IMR-90 (cell line): ENCODE measurements around the gene NLGN1. TPM values are rescaled to one million over a fixed set of nuclear protein-coding genes. Genes with fewer than 3 reads are reported as not detected.

Experiments
- ATAC-seq: fragments of 200-7000 bp; cut with Tn5 transposase; 2 replicates; pipeline ENCODE4 v1.9.1; 2020; ENCODE audit warnings: low read depth, mild to moderate bottlenecking, moderate library complexity
- BruUV-seq: library from RNA; stranded (reverse); fragments of 400-500 nt; replicated peaks from 2 replicates; lab custom pipeline; 2021; lab: Mats Ljungman, UMichigan
- CTCF ChIA-PET: fragments of 300-600 bp; formaldehyde crosslinking; extraction: SDS; loops from one replicate; lab custom pipeline; 2021; ENCODE audit warnings: antibody characterized with exemption; lab: Yijun Ruan, JAX
- POLR2A ChIA-PET: fragments of 300-600 bp; sonication (Branson Sonifier 250); formaldehyde crosslinking; loops from one replicate; lab custom pipeline; 2022; ENCODE audit warnings: antibody characterized with exemption; ENCODE audit not compliant: unreplicated experiment; lab: Charles Lee
- DNase-seq: peaks from one replicate; pipeline ENCODE4 v3.0.0; 2013
- H2AFZ ChIP-seq: replicated peaks from 2 replicates; pipeline ENCODE3; 2013; ENCODE audit warnings: low read length, mild to moderate bottlenecking; ENCODE audit not compliant: poor library complexity
- H2AK5ac ChIP-seq: 2 replicates; pipeline ENCODE4 v1.6.1; 2013; ENCODE audit warnings: low read depth, low read length, inconsistent platforms
- H2AK9ac ChIP-seq: replicated peaks from 2 replicates; pipeline ENCODE3; 2013; ENCODE audit warnings: mild to moderate bottlenecking, low read depth, low read length, moderate library complexity; ENCODE audit not compliant: poor library complexity
- H2BK120ac ChIP-seq: 2 replicates; pipeline ENCODE4 v1.6.1; 2013; ENCODE audit warnings: low read depth, low read length, inconsistent platforms
- H2BK15ac ChIP-seq: 3 replicates; pipeline ENCODE4 v1.6.1; 2013; ENCODE audit warnings: low read depth, low read length, inconsistent platforms
- H2BK20ac ChIP-seq: 2 replicates; pipeline ENCODE4 v1.6.1; 2013; ENCODE audit warnings: low read depth, mild to moderate bottlenecking, inconsistent platforms, low read length, moderate library complexity
- H2BK5ac ChIP-seq: 2 replicates; pipeline ENCODE4 v1.6.1; 2013; ENCODE audit warnings: mild to moderate bottlenecking, low read depth, low read length, inconsistent platforms; ENCODE audit not compliant: poor library complexity, severe bottlenecking
- H3K14ac ChIP-seq: replicated peaks from 2 replicates; pipeline ENCODE4 v1.6.1; 2013; ENCODE audit warnings: low read depth, low read length, inconsistent platforms
- H3K18ac ChIP-seq: 2 replicates; pipeline ENCODE4 v1.6.1; 2013; ENCODE audit warnings: low read depth, low read length, control low read depth
- H3K23ac ChIP-seq: 2 replicates; pipeline ENCODE4 v1.6.1; 2013; ENCODE audit warnings: low read depth, low read length, inconsistent platforms
- H3K27ac ChIP-seq: 2 replicates; pipeline ENCODE4 v1.5.1; 2013; ENCODE audit warnings: mild to moderate bottlenecking, control low read depth, low read length; ENCODE audit not compliant: insufficient read depth
- H3K27me3 ChIP-seq: 2 replicates; pipeline ENCODE4 v1.6.1; 2013; ENCODE audit warnings: low read length; ENCODE audit not compliant: control insufficient read depth, insufficient read depth
- H3K36me3 ChIP-seq: 2 replicates; pipeline ENCODE4 v1.6.1; 2013; ENCODE audit warnings: low read length, mixed read lengths; ENCODE audit not compliant: control insufficient read depth, insufficient read depth
- H3K4ac ChIP-seq: 2 replicates; pipeline ENCODE4 v1.6.1; 2013; ENCODE audit warnings: low read depth, low read length, inconsistent platforms
- H3K4me1 ChIP-seq: 2 replicates; pipeline ENCODE4 v1.6.1; 2013; ENCODE audit warnings: low read length, mixed read lengths; ENCODE audit not compliant: control insufficient read depth, insufficient read depth
- H3K4me2 ChIP-seq: 2 replicates; pipeline ENCODE4 v1.6.1; 2013; ENCODE audit warnings: low read depth, mild to moderate bottlenecking, control low read depth, low read length, moderate library complexity
- H3K4me3 ChIP-seq: 2 replicates; pipeline ENCODE4 v1.5.1; 2013; ENCODE audit warnings: low read depth, mild to moderate bottlenecking, control low read depth, low read length, moderate library complexity; ENCODE audit not compliant: insufficient read depth
- H3K56ac ChIP-seq: 2 replicates; pipeline ENCODE4 v1.6.1; 2013; ENCODE audit warnings: low read length, inconsistent platforms; ENCODE audit not compliant: insufficient read depth; ENCODE audit errors: extremely low read depth
- H3K79me1 ChIP-seq, 2 experiments: 2 replicates each; pipeline ENCODE4 v1.6.1; 2013; ENCODE audit warnings: low read length in 2 of 2, inconsistent platforms in 1 of 2, low read depth in 1 of 2
- H3K9ac ChIP-seq: 2 replicates; pipeline ENCODE4 v1.6.1; 2013; ENCODE audit warnings: low read depth, low read length, control low read depth
- H3K9me1 ChIP-seq: 2 replicates; pipeline ENCODE4 v1.6.1; 2013; ENCODE audit warnings: low read length, inconsistent platforms; ENCODE audit not compliant: insufficient read depth
- H3K9me3 ChIP-seq: 2 replicates; pipeline ENCODE4 v1.6.1; 2013; ENCODE audit warnings: low read length; ENCODE audit not compliant: control insufficient read depth, insufficient read depth
- H4K20me1 ChIP-seq: 2 replicates; pipeline ENCODE4 v1.6.1; 2013; ENCODE audit warnings: low read length, inconsistent platforms; ENCODE audit not compliant: insufficient read depth
- H4K5ac ChIP-seq: 2 replicates; pipeline ENCODE4 v1.6.1; 2013; ENCODE audit warnings: mild to moderate bottlenecking, low read depth, low read length, control low read depth
- H4K8ac ChIP-seq, 2 experiments: 2 replicates each; pipeline ENCODE4 v1.6.1; 2013; ENCODE audit warnings: low read depth in 2 of 2, low read length in 2 of 2, control low read depth in 1 of 2, inconsistent platforms in 1 of 2
- H4K91ac ChIP-seq: 2 replicates; pipeline ENCODE4 v1.6.1; 2013; ENCODE audit warnings: low read depth, low read length, inconsistent platforms; ENCODE audit not compliant: insufficient read depth
- BHLHE40 ChIP-seq: fragments of 150-350 bp; IDR thresholded peaks from 2 replicates; pipeline ENCODE4 v1.6.1; 2016; ENCODE audit warnings: mild to moderate bottlenecking, low read depth, low read length
- CEBPB ChIP-seq: IDR thresholded peaks from 2 replicates; pipeline ENCODE4 v1.6.1; 2012; ENCODE audit warnings: low read depth, low read length, improper control_type of control experiment
- CHD1 ChIP-seq: IDR thresholded peaks from 2 replicates; pipeline ENCODE4 v1.6.1; 2012; ENCODE audit warnings: low read depth, low read length, improper control_type of control experiment
- CTCF ChIP-seq: conservative IDR thresholded peaks from 2 replicates; pipeline ENCODE4 v1.5.1; 2012; ENCODE audit warnings: mild to moderate bottlenecking, low read depth, low read length, improper control_type of control experiment
- ELK1 ChIP-seq: fragments of 150-350 bp; IDR thresholded peaks from 2 replicates; pipeline ENCODE4 v1.6.1; 2016; ENCODE audit warnings: low read depth, mild to moderate bottlenecking, low read length, moderate library complexity, borderline replicate concordance
- FOS ChIP-seq: fragments of 150-350 bp; IDR thresholded peaks from 2 replicates; pipeline ENCODE4 v1.6.1; 2016; ENCODE audit warnings: low read depth, low read length
- MAFK ChIP-seq: IDR thresholded peaks from 2 replicates; pipeline ENCODE4 v1.6.1; 2012; ENCODE audit warnings: low read depth, low read length, improper control_type of control experiment
- MAZ ChIP-seq: IDR thresholded peaks from 2 replicates; pipeline ENCODE4 v1.6.1; 2012; ENCODE audit warnings: low read depth, mild to moderate bottlenecking, low read length, improper control_type of control experiment, moderate library complexity, borderline replicate concordance
- MXI1 ChIP-seq: IDR thresholded peaks from 2 replicates; pipeline ENCODE4 v1.6.1; 2012; ENCODE audit warnings: low read depth, mild to moderate bottlenecking, low read length, moderate library complexity, borderline replicate concordance
- NFE2L2 ChIP-seq: fragments of 150-350 bp; IDR thresholded peaks from 2 replicates; pipeline ENCODE4 v1.6.1; 2016; ENCODE audit warnings: low read depth, mild to moderate bottlenecking, low read length
- POLR2A ChIP-seq: IDR thresholded peaks from 2 replicates; pipeline ENCODE4 v1.6.1; 2012; ENCODE audit warnings: mild to moderate bottlenecking, low read depth, low read length
- RAD21 ChIP-seq: IDR thresholded peaks from 2 replicates; pipeline ENCODE4 v1.6.1; 2012; ENCODE audit warnings: low read length, improper control_type of control experiment
- RCOR1 ChIP-seq: IDR thresholded peaks from 2 replicates; pipeline ENCODE4 v1.6.1; 2012; ENCODE audit warnings: mild to moderate bottlenecking, low read length, improper control_type of control experiment; ENCODE audit not compliant: insufficient replicate concordance
- RFX5 ChIP-seq: IDR thresholded peaks from 2 replicates; pipeline ENCODE4 v1.8.0; 2012; ENCODE audit warnings: low read depth, mild to moderate bottlenecking, low read length, moderate library complexity
- SMC3 ChIP-seq: fragments of 150-350 bp; IDR thresholded peaks from 2 replicates; pipeline ENCODE4 v1.6.1; 2016; ENCODE audit warnings: low read depth, mild to moderate bottlenecking, antibody characterized with exemption, low read length, moderate library complexity
- whole genome bisulfite sequencing, 2 experiments: methylation state at CpG; one replicate each; pipeline versions ENCODE4 v1.1.5 to v1.1.7; 2013; ENCODE audit warnings: missing lambda C conversion rate in 2 of 2; ENCODE audit not compliant: insufficient read length in 1 of 2; ENCODE audit errors: extremely low coverage in 2 of 2; 5-methylcytosine and 5-hydroxymethylcytosine counted together
- dilution Hi-C: fragments of 300-500 bp; cut with HindIII; formaldehyde crosslinking; loops from one replicate; pipeline ENCODE4 v1.14.3; 2018; ENCODE audit warnings: low sequenced_read_pairs; ENCODE audit not compliant: unreplicated experiment
- in situ Hi-C: fragments of 300-500 bp; cut with MboI; formaldehyde crosslinking; loops from 3 replicates; pipeline ENCODE4 v1.14.3; 2019; ENCODE audit warnings: low sequenced_read_pairs, inconsistent platforms, mixed read lengths
- intact Hi-C: fragments of 100-400 bp; cut with micrococcal nuclease; formaldehyde crosslinking; loops from 2 replicates; pipeline ENCODE4 v1.10.0; 2022
- polyA plus RNA-seq, 3 experiments: library from polyadenylated mRNA; depleted of rRNA; stranded (reverse); fragments of >200 nt; gene quantifications; 2 replicates each; pipeline ENCODE4 v1.2.3, GENCODE V29; 2012; ENCODE audit warnings: low replicate concordance in 1 of 3
- total RNA-seq: library from RNA; depleted of rRNA; stranded (reverse); fragments of >200 nt; gene quantifications from 2 replicates; pipeline ENCODE4 v1.2.3, GENCODE V29; 2012
- TF ChIP-seq, protein P1 (sequence below): fragments of 150-350 bp; IDR thresholded peaks from 2 replicates; pipeline ENCODE4 v1.6.1; 2017; ENCODE audit warnings: mild to moderate bottlenecking, antibody characterized with exemption, low read length, low read depth

Gene NLGN1
- total and polyA plus RNA-seq, 2 of the 4 experiments (the other 2 are of a cell fraction) = 1.8 to 12.5 TPM

DNA sequence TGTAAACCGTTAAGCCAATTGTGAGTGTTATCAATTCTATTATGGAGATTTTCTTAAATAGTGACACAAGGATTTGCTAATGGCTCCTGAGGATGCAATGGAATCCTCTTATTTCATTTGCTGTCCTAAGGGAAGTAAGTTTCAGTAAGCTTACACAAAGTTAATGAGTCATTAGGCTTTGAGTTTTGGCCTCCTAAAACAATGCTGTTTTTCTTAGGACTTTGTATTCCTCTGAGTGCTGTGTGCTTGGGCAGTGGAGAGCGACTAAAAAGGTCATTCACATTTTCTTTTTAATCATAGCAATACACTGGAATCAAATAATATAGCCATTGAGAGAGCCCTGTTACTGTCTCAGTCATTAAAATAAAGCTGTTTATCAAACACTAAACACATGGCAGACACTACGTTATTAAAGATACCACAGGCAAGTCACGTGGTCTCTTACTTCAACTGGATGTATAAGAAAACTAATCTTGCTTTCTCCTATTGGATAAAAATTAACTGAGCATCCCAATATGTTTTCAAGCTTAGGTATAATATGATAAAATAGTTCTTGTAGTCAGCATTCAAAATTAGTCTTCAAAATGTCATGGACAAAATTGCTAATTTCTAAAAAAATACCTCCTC, 290.8 kb downstream of the NLGN1 start:
- Histone ChIP-seq H2BK120ac (no peak overlapping the region), H3K4ac (no peak overlapping the region), H2BK20ac (no peak overlapping the region), H2AK5ac (no peak overlapping the region), H2AFZ (no peak overlapping the region), H3K4me2 (no peak overlapping the region), H3K4me3 (no peak overlapping the region), H2AK9ac (no peak overlapping the region), H3K9me1 (no peaks in the 10 kb centered on the region; the same call in 1 of the 2 replicates), H3K4me1 (no peaks in the 10 kb centered on the region), H2BK5ac (no peak overlapping the region), H3K9me3 (no peaks in the 10 kb centered on the region), H3K79me1 (no peaks in the 10 kb centered on the region), H3K18ac (no peak overlapping the region), H3K27ac (no peak overlapping the region), H4K8ac (no peak overlapping the region), H3K27me3 (no peaks in the 10 kb centered on the region), H3K14ac (no peak overlapping the region), H3K36me3 (no peaks in the 10 kb centered on the region), H4K91ac (no peak overlapping the region), H3K9ac (no peak overlapping the region), H3K56ac (no peak overlapping the region), H2BK15ac (no peak overlapping the region), H4K20me1 (no peaks in the 10 kb centered on the region), H3K23ac (no peak overlapping the region), H4K5ac (no peak overlapping the region)
- in situ Hi-C loops = no loop called here
- WGBS, 2 experiments = no CpG with 5 or more reads among the region's 4 CpGs
- no TSS peak for BruUV-seq
- ChIA-PET POLR2A (no interaction called here), CTCF (no interaction called here)
- intact Hi-C loops = no loop called here
- ATAC-seq (peak; percentile 48; the same call in 1 of the 2 replicates), DNase-seq (peak; percentile 24)
- TF ChIP-seq NFE2L2 (no peak), RFX5 (no peak), ELK1 (no peak), SMC3 (no peak), CTCF (no peak), CEBPB (no peak), BHLHE40 (no peak), RAD21 (no peak), CHD1 (no peak), MXI1 (no peak), MAZ (no peak), FOS (no peak), RCOR1 (no peak), MAFK (no peak), POLR2A (no peak)
- TF ChIP-seq, protein P1, sequence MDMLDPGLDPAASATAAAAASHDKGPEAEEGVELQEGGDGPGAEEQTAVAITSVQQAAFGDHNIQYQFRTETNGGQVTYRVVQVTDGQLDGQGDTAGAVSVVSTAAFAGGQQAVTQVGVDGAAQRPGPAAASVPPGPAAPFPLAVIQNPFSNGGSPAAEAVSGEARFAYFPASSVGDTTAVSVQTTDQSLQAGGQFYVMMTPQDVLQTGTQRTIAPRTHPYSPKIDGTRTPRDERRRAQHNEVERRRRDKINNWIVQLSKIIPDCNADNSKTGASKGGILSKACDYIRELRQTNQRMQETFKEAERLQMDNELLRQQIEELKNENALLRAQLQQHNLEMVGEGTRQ = no peak
- dilution Hi-C loops = no loop called here
